Stimulated activated CD4-positive, alpha-beta T cell treated with anti-CD3 and anti-CD28 coated beads, Interleukin-15, amount 100 ng/mL, for 24 hours (primary cell): ENCODE results near the gene ZNF709.
"Not testable (repeated sequence)": the region's sequence is repeated elsewhere in the genome, so short reads cannot be mapped to it uniquely, and the experiment has no call there.

Source experiments
- DNase-seq: peaks from one replicate; pipeline ENCODE4 v3.0.0-alpha.2; 2020

ZNF709 gene

DNA sequence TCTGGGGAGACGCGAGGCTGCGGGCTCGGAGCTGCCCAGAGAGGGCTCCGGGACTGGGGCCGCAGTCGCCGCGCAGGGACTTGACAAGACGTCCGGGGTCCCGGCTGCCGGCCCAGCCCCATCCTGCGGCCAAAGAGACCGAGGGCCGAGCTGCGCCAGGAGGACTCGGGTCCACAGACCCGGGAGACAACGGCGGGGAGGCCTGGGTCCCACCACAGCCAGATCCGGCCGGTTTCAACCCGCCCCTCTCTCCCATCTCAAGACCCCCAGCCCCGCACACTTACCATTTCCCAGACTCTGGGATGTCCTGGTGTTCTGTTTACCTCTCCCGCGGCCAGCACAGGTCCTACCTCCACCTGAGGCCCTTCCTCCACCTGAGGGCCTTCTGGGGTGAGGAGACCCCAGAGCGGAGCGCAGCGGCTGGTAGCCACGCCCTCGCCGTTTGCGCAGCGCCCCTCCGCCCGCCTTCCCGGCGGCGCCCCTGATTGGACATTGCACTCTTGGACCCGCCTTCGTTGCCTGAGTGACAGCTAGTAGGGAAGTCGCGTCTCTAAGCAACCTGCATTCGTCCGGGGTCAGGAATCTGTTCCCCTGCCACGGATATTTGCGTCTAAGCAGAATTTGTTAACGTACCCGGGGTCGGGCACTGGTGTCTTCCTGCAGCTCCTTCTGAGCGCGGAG, at the start of gene ZNF709:
Gene ZNF709 (minus strand): TSS at position 446 of the 681 bp plus-strand sequence. CDS start 159 bp downstream, at position 287.
- peak; percentile 92 for DNase-seq

DNA sequence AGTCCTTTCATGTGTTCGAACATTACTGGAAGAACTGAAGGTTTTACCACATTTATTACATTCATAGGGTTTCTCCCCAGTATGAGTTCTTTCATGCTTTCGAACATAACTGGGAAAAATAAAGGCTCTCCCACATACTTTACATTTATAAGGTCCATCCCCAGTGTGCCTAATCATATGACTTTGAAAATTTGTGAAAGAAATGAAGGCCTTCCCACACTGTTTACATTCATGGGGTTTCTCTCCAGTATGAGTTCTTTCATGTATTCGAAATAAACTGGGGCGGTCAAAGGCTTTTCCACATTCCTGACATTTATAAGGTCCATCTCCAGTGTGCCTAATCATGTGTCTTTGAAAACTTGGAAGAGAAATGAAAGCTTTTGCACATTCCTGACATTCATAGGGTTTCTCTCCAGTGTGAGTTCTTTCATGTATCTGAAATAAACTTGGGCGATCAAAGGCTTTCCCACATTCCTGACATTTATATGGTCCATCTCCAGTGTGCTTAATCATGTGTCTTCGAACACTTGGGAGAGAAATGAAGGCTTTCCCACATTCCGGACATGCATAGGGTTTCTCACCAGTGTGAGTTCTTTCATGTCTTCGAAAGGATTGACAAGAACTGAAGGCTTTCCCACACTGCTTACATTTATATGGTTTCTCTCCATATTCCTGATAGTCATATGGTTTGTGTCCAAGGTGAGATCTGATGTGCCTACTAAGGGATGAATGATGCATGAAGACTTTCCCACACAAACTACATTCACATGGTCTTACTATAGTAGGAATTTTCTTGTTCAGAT, 42.6 kb upstream of the ZNF709 start:
- no peak for DNase-seq

DNA sequence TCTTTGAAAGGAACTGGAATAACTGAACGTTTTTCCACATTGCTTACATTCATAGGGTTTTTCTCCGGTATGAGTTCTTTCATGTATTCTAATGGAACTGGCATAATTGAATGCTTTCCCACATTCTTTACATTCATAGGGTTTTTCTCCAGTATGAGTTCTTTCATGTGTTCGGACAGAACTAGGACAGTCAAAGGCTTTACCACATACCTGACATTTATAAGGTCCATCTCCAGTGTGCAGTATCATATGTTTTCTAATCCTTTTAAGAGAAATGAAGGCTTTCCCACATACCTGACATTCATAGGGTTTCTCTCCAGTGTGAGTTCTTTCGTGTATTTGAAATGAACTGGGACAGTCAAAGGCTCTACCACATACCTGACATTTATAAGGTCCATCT, 41.9 kb upstream of the ZNF709 start:
- DNase-seq: no peak

DNA sequence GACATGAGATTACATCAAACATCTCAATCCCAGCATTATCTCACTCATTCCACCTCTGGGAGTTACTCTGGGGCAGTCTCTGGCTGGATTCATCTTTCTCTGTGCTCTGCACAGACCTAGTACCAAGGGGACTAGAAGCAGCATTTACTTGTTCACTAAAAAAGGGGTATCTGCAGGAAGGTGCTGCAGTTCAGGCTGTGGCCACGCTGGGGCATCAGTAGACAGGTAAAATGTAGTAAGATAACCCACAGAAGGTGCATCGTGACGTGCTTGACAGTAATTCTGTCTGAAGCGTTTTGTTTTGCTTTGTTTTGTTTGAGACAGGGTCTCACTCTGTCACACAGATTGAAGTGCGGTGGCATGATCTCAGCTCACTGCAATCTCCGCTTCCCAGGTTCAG, 37.4 kb upstream of the ZNF709 start:
- DNase-seq: no peak

DNA sequence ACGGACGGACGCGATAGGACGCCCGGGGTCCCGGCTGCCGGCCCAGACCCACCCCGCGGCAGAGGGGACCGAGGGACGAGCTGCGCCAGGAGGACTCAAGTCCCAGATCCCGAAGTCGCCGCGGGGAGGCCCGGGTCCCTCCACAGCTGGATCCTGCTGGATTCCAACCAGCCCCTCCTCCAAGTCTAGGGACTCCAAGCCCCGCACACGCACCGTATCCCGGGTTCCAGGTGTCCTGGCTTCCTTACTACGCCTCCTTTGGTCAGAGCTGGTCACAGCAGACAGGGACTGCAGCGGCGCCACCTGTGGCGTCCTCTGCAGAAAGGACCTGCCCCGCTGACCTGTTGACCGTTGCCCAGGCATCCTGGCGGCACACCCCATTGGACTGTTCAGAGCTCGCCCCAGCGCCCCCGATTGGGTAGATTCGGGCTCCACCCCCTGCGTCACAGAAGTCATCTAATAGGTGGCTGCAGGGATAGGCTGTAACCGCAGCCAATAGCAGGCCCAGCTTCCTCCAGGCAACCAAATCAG, 29.0 kb upstream of the ZNF709 start:
- DNase-seq: no peak

DNA sequence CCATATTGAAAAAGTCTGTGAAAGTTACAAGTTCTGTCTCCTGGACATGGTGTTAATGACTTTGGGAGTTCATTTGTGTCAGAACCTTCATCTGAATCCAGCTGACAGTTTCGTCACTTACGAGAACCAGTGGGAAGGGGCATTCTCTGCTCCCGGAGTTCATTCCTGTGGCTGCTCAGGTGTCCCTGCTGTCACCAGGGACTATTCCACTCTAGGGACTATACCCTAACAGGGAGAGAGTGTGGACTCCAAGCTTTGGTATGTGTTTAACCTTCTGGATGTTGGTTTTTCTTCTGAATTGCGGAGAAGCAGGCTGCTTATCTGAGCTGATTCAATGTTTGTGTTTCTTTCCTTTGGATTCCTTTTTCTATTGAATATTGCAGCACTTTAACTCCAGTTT, 12.4 kb upstream of the ZNF709 start:
- DNase-seq: no peak

DNA sequence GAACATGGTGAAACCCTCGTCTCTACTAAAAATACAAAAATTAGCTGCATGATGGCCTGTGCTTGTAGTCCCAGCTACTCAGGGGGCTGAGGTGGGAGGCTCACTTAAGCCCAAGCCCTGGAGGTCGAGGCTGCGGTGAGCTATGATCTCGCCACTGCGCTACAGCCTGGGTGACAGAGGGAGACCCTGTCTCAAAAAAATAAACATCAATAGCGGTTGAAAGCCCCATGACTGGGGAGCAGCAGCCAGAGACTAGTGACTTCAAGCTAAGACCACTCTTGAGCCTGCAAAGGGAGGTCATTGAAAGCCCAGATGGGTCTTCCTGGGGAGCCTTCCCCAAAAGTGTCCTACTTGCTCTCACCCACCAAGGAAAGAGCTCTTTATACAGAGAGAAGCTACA, 11.9 kb upstream of the ZNF709 start:
- no peak for DNase-seq

DNA sequence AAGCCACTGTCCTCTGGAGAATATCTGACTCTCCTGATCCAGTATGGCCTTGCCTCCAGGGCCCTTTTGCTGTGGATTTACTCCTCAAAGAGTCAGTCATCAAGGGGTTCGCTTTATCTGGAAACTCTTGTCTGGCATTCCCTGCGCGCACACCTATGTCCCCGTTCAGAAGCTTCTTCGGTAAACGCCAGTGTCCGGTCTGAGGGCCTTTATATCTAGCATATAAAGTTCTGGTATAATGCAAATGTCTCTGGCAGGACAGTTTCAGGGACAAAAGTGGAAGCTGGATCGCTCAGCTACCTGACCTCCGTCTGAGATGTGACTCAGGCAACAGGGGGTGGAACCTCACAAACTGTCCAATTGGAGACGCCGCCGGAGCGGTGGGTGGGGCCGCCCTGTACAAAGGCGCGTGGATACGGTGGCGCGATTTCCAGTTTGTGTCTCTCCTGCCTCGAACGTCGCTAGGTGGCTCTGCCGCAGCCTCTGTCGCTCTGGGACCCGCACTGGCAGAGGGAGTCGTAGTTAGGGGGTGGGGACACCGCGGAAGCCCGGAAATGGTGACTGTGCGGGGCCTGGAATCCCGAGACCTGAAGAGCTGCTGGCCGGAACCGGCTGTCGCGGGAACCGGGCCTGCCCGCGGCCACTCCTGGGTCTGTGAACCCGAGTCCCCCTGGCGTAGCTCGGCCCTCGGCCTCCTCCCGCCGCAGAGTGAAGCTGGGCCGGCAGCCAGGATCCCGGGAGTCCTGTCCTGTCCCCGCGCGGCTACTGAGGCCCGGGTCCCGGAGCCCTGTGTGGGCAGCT, 10.6 kb upstream of the ZNF709 start:
- DNase-seq: peak; percentile 97

DNA sequence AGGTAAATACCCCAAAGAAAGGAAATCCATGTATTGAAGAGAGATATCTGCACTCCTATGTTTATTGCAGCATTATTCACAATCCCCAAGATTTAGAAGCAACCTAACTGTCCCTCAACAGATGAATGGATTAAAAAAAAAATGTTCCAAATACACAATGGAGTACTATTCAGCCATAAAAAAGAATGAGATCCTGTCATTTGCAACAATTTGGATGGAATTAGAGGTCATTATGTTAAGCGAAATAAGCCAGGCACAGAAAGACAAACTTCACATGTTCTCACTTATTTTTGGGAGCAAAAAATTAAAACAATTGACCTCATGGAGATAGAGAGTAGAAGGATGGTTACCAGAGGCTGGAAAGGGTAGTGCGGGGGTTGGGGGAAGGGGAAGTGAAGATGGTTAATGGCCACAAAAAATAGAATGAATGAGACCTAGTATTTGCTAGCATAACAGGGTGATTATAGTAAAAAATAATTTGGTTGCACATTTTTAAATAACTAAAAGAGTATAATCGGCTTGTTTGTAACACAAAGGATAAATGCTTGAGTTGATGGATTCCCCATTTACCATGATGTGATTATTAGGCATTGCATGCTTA, 9.7 kb upstream of the ZNF709 start:
- peak; percentile 18 for DNase-seq

DNA sequence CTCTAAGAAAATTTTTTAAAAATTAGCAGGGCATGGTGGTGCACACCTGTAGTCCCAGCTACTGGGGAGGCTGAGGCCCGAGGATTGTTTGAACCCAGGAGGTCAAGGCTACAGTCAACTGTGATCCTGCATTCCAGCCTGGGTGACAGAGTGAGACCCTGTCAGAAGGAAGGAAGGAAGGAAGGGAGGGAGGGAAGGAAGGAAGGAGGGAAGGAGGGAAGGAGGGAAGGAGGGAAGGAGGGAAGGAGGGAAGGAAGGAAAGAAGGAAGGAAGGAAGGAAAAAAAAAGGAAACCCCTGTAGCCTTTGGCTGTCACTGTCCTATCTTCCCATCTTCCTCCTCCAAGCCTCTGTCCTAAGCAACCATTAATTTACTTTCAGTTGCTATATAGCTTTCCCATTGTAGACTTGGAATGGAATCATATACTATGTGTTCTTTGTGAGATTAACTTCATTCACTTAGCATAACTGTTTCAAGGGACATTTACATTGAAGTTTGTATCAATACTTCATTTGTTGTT, 1.7 kb upstream of the ZNF709 start:
- DNase-seq: not testable (repeated sequence)

DNA sequence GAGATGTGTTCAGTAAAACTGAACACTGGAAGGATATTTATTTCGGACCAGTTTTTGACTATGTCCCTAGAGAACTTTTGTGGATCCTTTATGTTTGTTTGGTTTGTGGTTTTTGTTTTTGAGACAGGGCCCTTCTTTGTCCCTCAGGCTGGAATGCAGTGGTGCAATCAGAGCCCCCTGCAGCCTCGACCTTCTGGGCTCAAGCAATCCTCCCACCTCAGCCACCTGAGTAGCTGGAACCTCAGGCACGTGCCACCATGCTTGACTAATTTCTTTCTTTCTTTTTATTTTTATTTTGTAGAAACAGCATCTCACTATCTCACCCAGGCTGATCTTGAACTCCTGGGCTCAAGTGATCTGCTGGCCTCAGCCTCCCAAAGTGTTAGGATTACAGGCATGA, 955 bp upstream of the ZNF709 start:
- DNase-seq: no peak

DNA sequence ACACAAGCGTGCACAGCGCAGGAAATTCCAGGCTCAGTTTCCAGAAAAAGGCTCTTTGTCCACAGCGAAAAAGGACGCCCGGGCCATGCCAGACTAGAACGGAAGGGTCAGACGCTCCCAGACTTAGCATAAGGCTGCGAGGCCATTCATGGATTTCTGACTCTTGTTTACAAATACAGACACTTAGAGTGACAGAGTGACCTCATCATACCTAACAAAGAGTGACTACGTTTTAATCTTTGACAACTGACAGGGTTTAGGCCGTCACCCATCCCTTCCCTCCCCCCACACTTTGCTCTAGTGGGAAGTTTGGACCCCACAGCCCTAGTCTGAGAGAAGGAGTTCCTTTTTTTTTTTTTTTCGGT, 418 bp upstream of the ZNF709 start:
- DNase-seq: no peak

DNA sequence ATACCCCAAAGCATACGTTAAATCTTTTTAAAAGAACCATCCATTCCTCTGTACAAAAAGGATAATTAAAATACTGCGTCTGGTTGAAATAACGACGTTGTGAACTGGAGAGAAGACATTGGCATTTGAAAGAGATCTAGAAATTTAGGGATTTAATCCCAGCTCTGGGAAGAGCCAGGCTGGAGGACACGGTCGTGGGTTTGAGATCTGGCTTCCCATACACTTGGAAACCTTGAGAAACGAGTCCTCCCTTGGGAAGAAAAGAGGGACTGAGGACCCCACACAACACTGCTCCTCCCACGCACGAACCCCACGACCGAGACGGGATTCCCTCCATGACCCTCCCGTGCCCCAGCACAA, 625 bp downstream of the ZNF709 start:
- no peak for DNase-seq

DNA sequence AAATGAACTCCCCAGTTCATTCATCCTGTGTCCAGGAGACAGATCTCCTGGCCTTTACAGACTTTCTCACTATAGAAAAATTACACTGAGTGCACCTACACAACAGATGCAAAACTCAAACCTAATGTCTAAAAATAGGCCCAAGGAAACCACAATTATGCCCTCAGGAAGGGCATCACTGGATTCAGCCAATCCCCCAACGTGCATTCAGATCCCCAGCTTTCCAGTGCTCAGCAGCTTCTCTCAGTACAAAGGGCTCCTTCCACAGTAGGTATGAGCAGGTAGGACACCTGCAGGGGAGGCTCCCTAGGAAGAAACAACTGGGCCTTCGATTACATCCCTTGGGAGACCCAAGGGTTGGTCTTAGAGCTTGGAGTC, 2.1 kb downstream of the ZNF709 start:
- no peak for DNase-seq

DNA sequence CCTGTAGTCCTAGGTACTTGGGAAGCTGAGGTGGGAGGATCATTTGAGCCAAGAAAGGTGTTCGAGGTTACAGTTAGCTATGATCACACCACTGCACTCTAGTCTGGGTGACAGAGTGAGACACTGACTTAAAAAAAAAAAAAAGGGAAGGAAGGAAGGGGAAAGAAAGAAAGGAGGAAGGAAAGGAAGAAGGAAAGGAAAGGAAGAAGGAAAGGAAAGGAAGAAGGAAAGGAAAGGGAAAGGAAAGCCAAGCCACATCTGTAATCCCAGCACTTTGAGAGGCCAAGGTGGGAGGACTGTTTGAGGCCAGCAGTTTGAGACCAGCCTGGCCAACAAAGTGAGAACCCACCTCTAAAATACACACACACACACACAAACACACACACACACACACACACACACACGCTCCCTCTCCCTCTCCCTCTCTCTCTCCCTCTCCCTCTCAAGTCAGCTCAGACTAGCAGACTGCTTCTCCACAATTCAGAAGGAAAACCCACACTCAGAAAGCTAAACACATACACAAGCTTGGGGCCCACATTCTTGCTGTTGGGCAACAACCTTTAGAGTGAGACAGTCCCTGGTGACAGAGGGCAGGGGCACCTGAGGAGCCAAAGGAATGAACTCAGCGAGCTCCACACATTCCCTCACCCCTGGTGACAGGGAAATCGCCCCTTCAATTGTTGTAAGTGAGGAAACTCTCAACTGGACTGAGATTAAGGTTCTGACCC, 2.7 kb downstream of the ZNF709 start:
- no peak for DNase-seq

DNA sequence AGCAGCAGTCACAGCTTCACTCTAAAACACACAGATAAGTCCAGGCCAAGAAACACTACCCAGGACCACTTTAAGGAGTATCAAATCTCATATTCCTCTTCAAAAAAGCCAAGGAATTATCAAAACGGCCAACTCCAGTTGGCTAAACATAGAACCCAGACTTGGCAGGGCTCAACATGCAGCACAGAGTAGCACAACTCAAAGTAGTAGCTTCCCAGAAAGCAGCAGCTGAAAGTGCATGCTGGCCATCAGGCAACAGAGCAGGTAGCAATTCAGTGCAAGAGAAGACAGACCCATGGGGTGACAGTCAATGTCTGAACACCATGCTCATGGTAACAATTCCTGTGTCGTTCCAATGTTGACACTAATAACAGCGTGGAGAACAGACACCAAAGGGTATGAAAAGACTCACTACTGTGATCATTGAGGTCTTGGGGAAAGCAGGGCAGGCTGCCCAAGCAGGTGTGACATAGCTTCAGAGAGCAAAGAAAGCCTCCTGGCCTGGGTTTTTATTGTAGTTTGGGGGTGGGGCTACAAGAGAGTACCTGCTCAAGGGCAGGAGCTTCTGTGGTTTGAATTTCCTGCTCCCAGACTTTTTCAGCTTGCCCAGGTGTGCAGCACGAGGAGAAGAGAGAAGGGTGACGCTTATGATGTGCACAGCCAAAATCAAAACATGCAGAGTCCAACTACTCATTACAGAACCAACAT, 6.2 kb downstream of the ZNF709 start:
- DNase-seq: no peak

DNA sequence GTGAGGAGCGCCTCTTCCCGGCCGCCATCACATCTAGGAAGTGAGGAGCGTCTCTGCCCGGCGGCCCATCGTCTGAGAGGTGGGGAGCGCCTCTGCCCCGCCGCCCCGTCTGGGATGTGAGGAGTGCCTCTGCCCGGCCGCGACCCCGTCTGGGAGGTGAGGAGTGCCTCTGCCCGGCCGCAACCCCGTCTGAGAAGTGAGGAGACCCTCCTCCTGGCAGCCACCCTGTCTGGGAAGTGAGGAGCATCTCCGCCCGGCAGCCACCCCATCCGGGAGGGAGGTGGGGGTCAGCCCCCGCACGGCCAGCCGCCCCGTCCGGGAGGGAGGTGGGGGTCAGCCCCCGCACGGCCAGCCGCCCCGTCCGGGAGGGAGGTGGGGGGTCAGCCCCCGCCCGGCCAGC, 17.0 kb downstream of the ZNF709 start:
- DNase-seq: not testable (repeated sequence)

DNA sequence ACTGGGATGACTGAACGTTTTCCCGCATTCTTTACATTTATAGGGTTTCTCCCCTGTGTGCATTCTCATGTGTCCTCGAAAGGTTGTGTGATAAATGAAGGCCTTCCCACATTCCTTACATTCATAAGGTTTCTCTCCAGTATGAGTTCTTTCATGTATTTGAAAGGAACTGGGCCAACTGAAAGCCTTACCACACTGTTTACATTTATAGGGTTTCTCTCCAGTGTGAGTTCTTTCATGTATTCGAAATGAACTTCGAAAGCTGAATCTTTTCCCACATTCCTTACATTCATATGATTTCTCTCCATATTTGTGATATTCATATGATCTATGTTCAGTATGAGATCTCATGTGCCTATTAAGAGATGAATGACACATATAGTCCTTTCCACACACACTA, 19.4 kb downstream of the ZNF709 start:
- no peak for DNase-seq

DNA sequence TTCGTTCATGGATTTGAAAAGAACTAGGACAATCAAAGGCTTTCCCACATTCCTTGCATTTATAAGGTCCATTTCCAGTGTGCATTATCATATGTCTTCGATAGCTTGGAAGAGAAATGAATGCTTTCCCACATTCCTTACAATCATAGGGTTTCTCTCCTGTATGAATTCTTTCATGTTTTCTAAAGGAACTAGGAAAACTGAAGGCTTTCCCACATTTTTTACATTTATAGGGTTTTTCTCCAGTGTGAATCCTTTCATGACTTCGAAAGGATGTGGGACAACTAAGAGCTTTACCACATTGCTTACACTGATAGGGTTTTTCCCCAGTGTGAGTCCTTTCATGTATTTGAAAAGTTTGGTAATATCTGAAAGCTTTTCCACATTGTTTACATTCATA, 19.8 kb downstream of the ZNF709 start:
- DNase-seq: no peak

DNA sequence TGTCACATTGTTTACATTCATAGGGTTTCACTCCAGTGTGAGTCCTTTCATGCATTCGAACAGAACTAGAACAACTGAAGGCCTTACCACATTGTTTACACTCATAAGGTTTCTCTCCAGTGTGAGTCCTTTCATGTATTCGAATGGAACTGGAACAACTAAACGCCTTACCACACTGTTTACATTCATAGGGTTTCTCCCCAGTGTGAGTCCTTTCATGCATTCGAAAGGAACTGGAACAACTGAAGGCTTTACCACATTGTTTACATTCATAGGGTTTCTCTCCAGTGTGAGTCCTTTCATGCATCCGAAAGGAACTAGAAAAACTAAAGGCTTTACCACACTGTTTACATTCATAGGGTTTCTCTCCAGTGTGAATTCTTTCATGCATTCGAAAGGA, 20.5 kb downstream of the ZNF709 start:
- DNase-seq: not testable (repeated sequence)

DNA sequence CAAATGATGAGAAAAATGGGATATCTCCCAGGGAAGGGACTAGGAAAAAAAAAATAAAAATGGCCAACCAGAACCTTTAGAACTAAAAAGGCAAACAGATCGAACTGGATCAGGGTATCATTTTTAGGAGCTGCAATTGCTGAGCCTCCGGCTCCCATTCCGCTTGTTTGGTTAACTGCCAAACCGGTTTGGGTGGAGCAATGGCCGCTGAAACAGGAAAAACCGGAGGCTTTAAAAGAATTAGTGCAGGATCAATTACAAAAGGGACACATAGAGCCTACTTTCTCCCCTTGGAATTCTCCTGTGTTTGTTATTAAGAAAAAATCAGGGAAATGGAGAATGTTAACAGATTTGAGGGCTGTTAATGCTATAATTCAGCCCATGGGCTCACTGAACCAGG, 31.1 kb downstream of the ZNF709 start:
- no peak for DNase-seq

DNA sequence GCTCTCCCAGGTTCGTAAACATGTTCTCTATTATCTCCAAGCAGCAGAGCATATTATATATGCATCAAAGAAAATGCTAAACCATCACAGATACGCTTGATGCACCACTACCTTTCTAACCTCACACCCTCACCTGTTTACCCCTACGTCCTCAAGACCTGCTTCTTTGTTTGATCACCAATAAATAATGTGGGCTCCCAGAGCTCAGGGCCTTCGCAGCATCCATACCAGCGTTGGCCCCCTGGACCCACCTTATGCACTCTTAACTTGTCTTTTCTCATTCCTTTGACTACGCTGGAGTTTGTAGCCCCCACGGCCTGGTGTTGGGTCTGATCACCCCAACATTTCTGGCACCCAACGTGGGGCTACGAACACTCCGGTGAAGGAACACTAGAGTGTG, 33.8 kb downstream of the ZNF709 start:
- DNase-seq: no peak
